ENCODE results near the gene LPIN1.

DNA sequence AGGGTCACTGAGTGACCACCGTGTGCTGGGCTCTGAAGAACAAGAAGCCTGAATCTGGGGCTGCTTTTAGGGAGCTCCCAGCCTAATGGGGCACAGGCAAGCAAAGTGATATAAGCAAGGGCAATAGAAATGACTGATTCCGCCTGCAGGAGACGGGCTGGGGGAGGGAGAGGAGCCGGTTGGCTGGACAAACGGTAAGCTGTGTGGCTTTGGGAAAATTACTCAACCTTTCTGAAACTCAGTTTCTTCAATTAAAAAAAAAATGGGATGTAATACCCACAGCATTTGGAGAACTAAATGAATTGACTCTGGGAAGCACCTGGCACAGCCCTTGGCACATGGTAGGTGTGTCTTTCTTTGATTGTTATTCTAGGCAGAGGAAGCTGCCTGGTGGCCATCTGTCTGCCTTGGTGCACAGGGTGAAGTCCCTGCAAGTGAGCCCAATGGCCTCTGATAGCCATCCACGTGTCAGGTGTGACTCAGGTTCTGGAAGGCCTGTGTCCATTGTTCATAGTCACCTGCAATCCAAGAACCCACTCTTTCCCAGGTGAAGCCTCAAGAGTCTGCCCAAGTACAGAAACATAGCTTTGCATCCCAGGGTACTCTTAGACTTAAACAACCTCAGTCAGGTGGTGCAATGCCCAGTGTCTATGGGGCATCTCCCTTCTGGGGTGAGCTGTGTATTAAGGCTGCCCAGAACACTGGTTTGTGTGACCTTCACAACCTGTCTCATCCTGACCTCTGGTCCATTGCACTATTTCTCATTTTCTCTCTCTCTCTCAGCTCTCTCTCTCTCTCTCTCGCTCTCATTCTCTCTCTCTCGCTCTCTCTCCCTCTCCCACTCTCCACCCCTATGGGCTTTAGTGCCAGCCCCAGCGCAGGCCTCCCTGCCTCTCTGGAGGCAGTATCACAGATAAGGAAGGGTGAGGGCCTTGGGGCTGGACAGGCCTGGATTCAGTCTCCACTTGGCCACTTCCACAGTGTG lies 46.5 kb upstream of the LPIN1 start:
- TF ChIP-seq, protein P1, sequence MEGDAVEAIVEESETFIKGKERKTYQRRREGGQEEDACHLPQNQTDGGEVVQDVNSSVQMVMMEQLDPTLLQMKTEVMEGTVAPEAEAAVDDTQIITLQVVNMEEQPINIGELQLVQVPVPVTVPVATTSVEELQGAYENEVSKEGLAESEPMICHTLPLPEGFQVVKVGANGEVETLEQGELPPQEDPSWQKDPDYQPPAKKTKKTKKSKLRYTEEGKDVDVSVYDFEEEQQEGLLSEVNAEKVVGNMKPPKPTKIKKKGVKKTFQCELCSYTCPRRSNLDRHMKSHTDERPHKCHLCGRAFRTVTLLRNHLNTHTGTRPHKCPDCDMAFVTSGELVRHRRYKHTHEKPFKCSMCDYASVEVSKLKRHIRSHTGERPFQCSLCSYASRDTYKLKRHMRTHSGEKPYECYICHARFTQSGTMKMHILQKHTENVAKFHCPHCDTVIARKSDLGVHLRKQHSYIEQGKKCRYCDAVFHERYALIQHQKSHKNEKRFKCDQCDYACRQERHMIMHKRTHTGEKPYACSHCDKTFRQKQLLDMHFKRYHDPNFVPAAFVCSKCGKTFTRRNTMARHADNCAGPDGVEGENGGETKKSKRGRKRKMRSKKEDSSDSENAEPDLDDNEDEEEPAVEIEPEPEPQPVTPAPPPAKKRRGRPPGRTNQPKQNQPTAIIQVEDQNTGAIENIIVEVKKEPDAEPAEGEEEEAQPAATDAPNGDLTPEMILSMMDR (IDR thresholded peaks at IDR 0.05; ENCODE audit: low read depth, low read length): no peak
- TF ChIP-seq POLR2A (IDR thresholded peaks at IDR 0.05; ENCODE audit: extremely low read depth, insufficient read length): no peak
- TF ChIP-seq MYC (IDR thresholded peaks at IDR 0.05; ENCODE audit: low read depth, low read length): no peak

Measured in NB4 (cell line).